MCF 10A (cell line): Measurements from ENCODE around the gene NCAM1. TPM values are rescaled to one million over a fixed set of nuclear protein-coding genes. Genes with fewer than 3 reads are reported as not detected.

Source experiments
- BruUV-seq: library from RNA; stranded (reverse); fragments of 400-500 nt; replicated peaks from 2 replicates; lab custom pipeline; 2021; lab: Mats Ljungman, UMichigan
- CTCF ChIA-PET: fragments of 300-600 bp; sonication (Branson Sonifier 250); formaldehyde crosslinking; extraction: SDS; loops from one replicate; lab custom pipeline; 2021; ENCODE audit warnings: antibody characterized with exemption, inconsistent platforms; lab: Yijun Ruan, JAX
- POLR2A ChIA-PET: fragments of 300-600, 350-650 bp; sonication (Branson Sonifier 250); formaldehyde crosslinking; extraction: SDS; loops from one replicate; lab custom pipeline; 2020; ENCODE audit warnings: antibody characterized with exemption, inconsistent platforms; lab: Yijun Ruan, JAX
- DNase-seq: peaks from one replicate; pipeline ENCODE4 v3.0.0-alpha.2; 2018; ENCODE audit not compliant: unreplicated experiment
- H3K27ac Mint-ChIP-seq: one replicate; pipeline ENCODE4 v1.8.0; 2022; ENCODE audit warnings: mild to moderate bottlenecking, low read depth, mixed read lengths; ENCODE audit not compliant: unreplicated experiment
- H3K27me3 Mint-ChIP-seq: one replicate; pipeline ENCODE4 v1.8.0; 2022; ENCODE audit warnings: mixed read lengths; ENCODE audit not compliant: insufficient read depth, unreplicated experiment
- H3K36me3 Mint-ChIP-seq: one replicate; pipeline ENCODE4 v1.8.0; 2022; ENCODE audit warnings: mild to moderate bottlenecking, moderate library complexity, mixed read lengths; ENCODE audit not compliant: insufficient read depth, unreplicated experiment
- H3K4me1 Mint-ChIP-seq: one replicate; pipeline ENCODE4 v1.8.0; 2022; ENCODE audit warnings: mixed read lengths; ENCODE audit not compliant: insufficient read depth, unreplicated experiment
- H3K4me3 Mint-ChIP-seq: one replicate; pipeline ENCODE4 v1.8.0; 2022; ENCODE audit warnings: mild to moderate bottlenecking, moderate library complexity, mixed read lengths; ENCODE audit not compliant: unreplicated experiment
- H3K9me3 Mint-ChIP-seq: one replicate; pipeline ENCODE4 v1.8.0; 2022; ENCODE audit warnings: mixed read lengths; ENCODE audit not compliant: unreplicated experiment
- CTCF ChIP-seq: fragments of 200-600 bp; IDR thresholded peaks from one replicate; pipeline ENCODE4 v1.8.0; 2022; ENCODE audit warnings: antibody characterized with exemption, mild to moderate bottlenecking; ENCODE audit not compliant: unreplicated experiment
- intact Hi-C: fragments of 100-400 bp; cut with micrococcal nuclease; formaldehyde crosslinking; loops from 2 replicates; pipeline ENCODE4 v1.14.1; 2022
- total RNA-seq: library from RNA; stranded (reverse); gene quantifications from 2 replicates; pipeline ENCODE4 v1.2.3, GENCODE V29; 2022

NCAM1 gene
- total RNA-seq, 1 experiment from 2014 or later: 0.19 TPM

GRCh38 chr11:113023228-113023627 lies 62.0 kb downstream of the NCAM1 start:
- no peak overlapping the region for H3K4me3 Mint-ChIP-seq
- peak; percentile 31 for DNase-seq
- intact Hi-C loops: no loop called here
- no peaks in the 10 kb centered on the region for H3K4me1 Mint-ChIP-seq
- no TSS peak for BruUV-seq
- H3K27me3 Mint-ChIP-seq: peaks cover 34% of the 10 kb centered on the region
- no peaks in the 10 kb centered on the region for H3K9me3 Mint-ChIP-seq
- POLR2A ChIA-PET: interaction anchor here (0.6 kb wide), 2 partner anchors 277 to 381 kb away, joined by 3 to 4 read pairs; no protein-coding TSS in a partner anchor
- no peak overlapping the region for H3K27ac Mint-ChIP-seq
- TF ChIP-seq CTCF: no peak
- CTCF ChIA-PET: no interaction called here
- H3K36me3 Mint-ChIP-seq: no peaks in the 10 kb centered on the region

GRCh38 chr11:113023986-113024385 lies 62.8 kb downstream of the NCAM1 start:
- ChIA-PET CTCF (interaction anchor here (0.6 kb wide), 1 partner anchor 266 kb away, joined by 3 read pairs; no protein-coding TSS in a partner anchor), POLR2A (interaction anchor here (1.2 kb wide), 1 partner anchor 25 kb away, joined by 3 read pairs; no protein-coding TSS in a partner anchor)
- H3K27ac Mint-ChIP-seq: no peak overlapping the region
- H3K4me1 Mint-ChIP-seq: no peaks in the 10 kb centered on the region
- no peak overlapping the region for H3K4me3 Mint-ChIP-seq
- H3K36me3 Mint-ChIP-seq: no peaks in the 10 kb centered on the region
- peaks cover 35% of the 10 kb centered on the region for H3K27me3 Mint-ChIP-seq
- no peak for DNase-seq
- no peaks in the 10 kb centered on the region for H3K9me3 Mint-ChIP-seq
- TF ChIP-seq CTCF: no peak
- BruUV-seq: no TSS peak
- intact Hi-C loops: no loop called here

GRCh38 chr11:113026778-113027177 lies 65.6 kb downstream of the NCAM1 start:
- Mint-ChIP-seq H3K27me3 (peaks cover 35% of the 10 kb centered on the region), H3K4me1 (no peaks in the 10 kb centered on the region)
- POLR2A ChIA-PET: no interaction called here

GRCh38 chr11:113034576-113034975 lies 73.4 kb downstream of the NCAM1 start:
- POLR2A ChIA-PET: interaction anchor here (0.5 kb wide), 1 partner anchor 10 kb away, joined by 3 read pairs; no protein-coding TSS in a partner anchor
- H3K9me3 Mint-ChIP-seq: no peaks in the 10 kb centered on the region
- DNase-seq: no peak
- intact Hi-C loops: no loop called here
- no peaks in the 10 kb centered on the region for H3K36me3 Mint-ChIP-seq
- CTCF ChIA-PET: no interaction called here
- no peaks in the 10 kb centered on the region for H3K27me3 Mint-ChIP-seq
- TF ChIP-seq CTCF: no peak
- H3K27ac Mint-ChIP-seq: no peak overlapping the region
- H3K4me1 Mint-ChIP-seq: no peaks in the 10 kb centered on the region
- H3K4me3 Mint-ChIP-seq: no peak overlapping the region
- BruUV-seq: no TSS peak

More at GRCh38 chr11:113026778-113027177, 65.6 kb downstream of the NCAM1 start:
- no peak for DNase-seq
- no peak for TF ChIP-seq CTCF
- no peak overlapping the region for H3K27ac Mint-ChIP-seq
- CTCF ChIA-PET: no interaction called here
- BruUV-seq: no TSS peak
- H3K36me3 Mint-ChIP-seq: no peaks in the 10 kb centered on the region
- no peaks in the 10 kb centered on the region for H3K9me3 Mint-ChIP-seq
- intact Hi-C loops: no loop called here
- no peak overlapping the region for H3K4me3 Mint-ChIP-seq
